Measurements from ENCODE around the gene ZNF740.
"Not testable (repeated sequence)": the region's sequence is repeated elsewhere in the genome, so short reads cannot be mapped to it uniquely, and the experiment has no call there.

The ZNF740 gene

GRCh38 chr12:53173085-53173715 is 7.3 kb upstream of the ZNF740 start:
- DNase-seq: no peak

GRCh38 chr12:53174881-53175491 is 5.5 kb upstream of the ZNF740 start:
- peak; percentile 88 for DNase-seq

- DNase-seq: no peak
These were observed 3.8 kb upstream of the ZNF740 start for GRCh38 chr12:53176750-53177149.

- DNase-seq: peak; percentile 63
These were observed 3.1 kb upstream of the ZNF740 start for GRCh38 chr12:53177447-53177846.

- DNase-seq: not testable (repeated sequence)
These were observed 1.7 kb upstream of the ZNF740 start for GRCh38 chr12:53178803-53179202.

- no peak for DNase-seq
These were observed 769 bp upstream of the ZNF740 start for GRCh38 chr12:53179687-53180219.

GRCh38 chr12:53180931-53181645 is 566 bp downstream of the ZNF740 start:
- peak; percentile 52 for DNase-seq

- no peak for DNase-seq
These were observed 1.4 kb downstream of the ZNF740 start for GRCh38 chr12:53181935-53182334.

GRCh38 chr12:53182903-53183302 is 2.4 kb downstream of the ZNF740 start:
- no peak for DNase-seq

GRCh38 chr12:53184828-53185227 is 4.3 kb downstream of the ZNF740 start:
- no peak for DNase-seq

- DNase-seq: no peak
These were observed 5.1 kb downstream of the ZNF740 start for GRCh38 chr12:53185582-53186153.

GRCh38 chr12:53186745-53187144 is 6.2 kb downstream of the ZNF740 start:
- no peak for DNase-seq

- DNase-seq: no peak
These were observed 6.8 kb downstream of the ZNF740 start for GRCh38 chr12:53187145-53187899.

GRCh38 chr12:53190108-53190729 is 9.7 kb downstream of the ZNF740 start:
- DNase-seq: peak; percentile 69

GRCh38 chr12:53191096-53191884 is 10.8 kb downstream of the ZNF740 start:
- no peak for DNase-seq

- DNase-seq: no peak
These were observed 11.5 kb downstream of the ZNF740 start for GRCh38 chr12:53191885-53192530.

- DNase-seq: no peak
These were observed 12.1 kb downstream of the ZNF740 start for GRCh38 chr12:53192531-53193021.

GRCh38 chr12:53193040-53193439 is 12.5 kb downstream of the ZNF740 start:
- no peak for DNase-seq

- DNase-seq: no peak
These were observed 13.6 kb downstream of the ZNF740 start for GRCh38 chr12:53193985-53194716.

- no peak for DNase-seq
These were observed 14.5 kb downstream of the ZNF740 start for GRCh38 chr12:53194973-53195372.
